Cardiac muscle cell (in vitro differentiated cells and primary cell): ENCODE results near the gene SLC39A11. TPM values are rescaled to one million over a fixed set of nuclear protein-coding genes. Genes with fewer than 3 reads are reported as not detected.
"Not testable (repeated sequence)": the region's sequence is repeated elsewhere in the genome, so short reads cannot be mapped to it uniquely, and the experiment has no call there.

Source experiments
- DNase-seq, 2 donors: peaks; one replicate each; pipeline versions ENCODE4 v3.0.0 to v3.0.0-alpha.2; 2010 to 2017; ENCODE audit warnings: low read depth in 1 of 2, low spot score in 1 of 2
- H3K27ac ChIP-seq: fragments of 200-600 bp; sonication (generic); 2 replicates; pipeline ENCODE4 v1.5.1; 2016
- H3K27me3 ChIP-seq: fragments of 200-600 bp; sonication (generic); 2 replicates; pipeline ENCODE4 v1.6.0; 2016; ENCODE audit warnings: control low read depth
- H3K36me3 ChIP-seq: fragments of 200-600 bp; sonication (generic); 2 replicates; pipeline ENCODE4 v1.5.1; 2016; ENCODE audit warnings: control low read depth
- H3K4me1 ChIP-seq: fragments of 200-600 bp; sonication (generic); 2 replicates; pipeline ENCODE4 v1.8.1; 2017; ENCODE audit warnings: low read depth, mild to moderate bottlenecking, mixed run types
- H3K4me3 ChIP-seq: fragments of 200-600 bp; sonication (generic); 2 replicates; pipeline ENCODE4 v1.5.1; 2016; ENCODE audit warnings: mild to moderate bottlenecking
- H3K9me3 ChIP-seq: fragments of 200-600 bp; sonication (generic); 2 replicates; pipeline ENCODE4 v1.5.1; 2017; ENCODE audit warnings: low read depth, mild to moderate bottlenecking, control low read depth
- polyA plus RNA-seq: library from polyadenylated mRNA; unstranded; fragments of >200 nt; fragmentation: Nextera tagmentation; extraction: Ambion mirVana; gene quantifications from 2 replicates; pipeline ENCODE4 v1.2.1, GENCODE V29; 2016
- total RNA-seq: library from RNA; depleted of rRNA; stranded (reverse); fragments of >200 nt; gene quantifications from 2 replicates; pipeline ENCODE4 v1.2.3, GENCODE V29; 2016
- TF ChIP-seq, protein P1 (sequence below): IDR thresholded peaks from 2 replicates; pipeline ENCODE4 v1.5.1; 2012; ENCODE audit warnings: low read depth, mild to moderate bottlenecking, low read length

Gene SLC39A11
- total and polyA plus RNA-seq, 2 experiments from 2014 or later = 5.9 to 11.7 TPM

DNA sequence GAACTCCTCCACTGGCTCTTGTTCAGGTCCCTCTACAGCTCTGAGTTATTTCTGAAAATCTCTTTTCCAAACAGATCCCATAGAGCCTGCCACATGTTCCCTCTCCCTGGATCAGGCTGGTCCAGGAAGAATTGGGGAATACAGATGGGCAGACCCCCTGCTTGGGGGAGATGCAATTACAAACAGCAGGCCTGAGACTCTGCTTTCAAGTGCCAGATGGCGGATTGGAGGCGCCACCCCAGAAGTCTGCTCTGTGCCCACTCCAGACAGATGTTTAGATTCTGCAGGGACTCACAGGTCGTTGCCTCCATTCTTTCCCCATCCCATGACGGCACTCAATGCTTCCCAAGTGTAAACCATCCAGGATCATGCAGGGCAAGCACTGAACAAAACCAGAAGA is 316.6 kb downstream of the SLC39A11 start:
- Histone ChIP-seq H3K27ac (no peak overlapping the region), H3K27me3 (no peaks in the 10 kb centered on the region), H3K36me3 (no peaks in the 10 kb centered on the region), H3K4me1 (no peaks in the 10 kb centered on the region), H3K4me3 (no peak overlapping the region), H3K9me3 (no peaks in the 10 kb centered on the region)
- TF ChIP-seq, protein P1, sequence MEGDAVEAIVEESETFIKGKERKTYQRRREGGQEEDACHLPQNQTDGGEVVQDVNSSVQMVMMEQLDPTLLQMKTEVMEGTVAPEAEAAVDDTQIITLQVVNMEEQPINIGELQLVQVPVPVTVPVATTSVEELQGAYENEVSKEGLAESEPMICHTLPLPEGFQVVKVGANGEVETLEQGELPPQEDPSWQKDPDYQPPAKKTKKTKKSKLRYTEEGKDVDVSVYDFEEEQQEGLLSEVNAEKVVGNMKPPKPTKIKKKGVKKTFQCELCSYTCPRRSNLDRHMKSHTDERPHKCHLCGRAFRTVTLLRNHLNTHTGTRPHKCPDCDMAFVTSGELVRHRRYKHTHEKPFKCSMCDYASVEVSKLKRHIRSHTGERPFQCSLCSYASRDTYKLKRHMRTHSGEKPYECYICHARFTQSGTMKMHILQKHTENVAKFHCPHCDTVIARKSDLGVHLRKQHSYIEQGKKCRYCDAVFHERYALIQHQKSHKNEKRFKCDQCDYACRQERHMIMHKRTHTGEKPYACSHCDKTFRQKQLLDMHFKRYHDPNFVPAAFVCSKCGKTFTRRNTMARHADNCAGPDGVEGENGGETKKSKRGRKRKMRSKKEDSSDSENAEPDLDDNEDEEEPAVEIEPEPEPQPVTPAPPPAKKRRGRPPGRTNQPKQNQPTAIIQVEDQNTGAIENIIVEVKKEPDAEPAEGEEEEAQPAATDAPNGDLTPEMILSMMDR = no peak
- DNase-seq = no peak

DNA sequence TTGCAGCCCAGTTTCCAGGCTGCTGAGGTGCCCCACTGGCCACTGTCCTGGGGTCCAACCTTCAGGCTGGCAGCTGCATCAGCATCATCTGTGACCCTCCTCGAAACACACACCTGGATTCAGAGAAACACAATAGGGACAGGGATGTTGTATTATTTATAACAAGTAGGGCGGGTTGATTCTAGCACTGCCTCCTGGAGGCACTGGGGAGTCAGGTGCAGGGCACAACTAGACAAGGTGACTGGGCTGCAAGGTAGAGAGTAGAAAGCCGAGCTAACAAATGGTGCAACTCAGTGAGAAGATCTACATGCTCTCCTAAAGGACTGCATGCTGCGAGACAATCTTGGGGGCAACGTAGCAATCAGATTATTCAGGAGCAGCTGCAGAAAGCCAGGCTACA is 317.3 kb downstream of the SLC39A11 start:
- Histone ChIP-seq H3K27ac (no peak overlapping the region), H3K4me1 (no peaks in the 10 kb centered on the region), H3K27me3 (no peaks in the 10 kb centered on the region), H3K36me3 (no peaks in the 10 kb centered on the region), H3K4me3 (no peak overlapping the region), H3K9me3 (no peaks in the 10 kb centered on the region)
- DNase-seq = no peak
- TF ChIP-seq, protein P1 = no peak

DNA sequence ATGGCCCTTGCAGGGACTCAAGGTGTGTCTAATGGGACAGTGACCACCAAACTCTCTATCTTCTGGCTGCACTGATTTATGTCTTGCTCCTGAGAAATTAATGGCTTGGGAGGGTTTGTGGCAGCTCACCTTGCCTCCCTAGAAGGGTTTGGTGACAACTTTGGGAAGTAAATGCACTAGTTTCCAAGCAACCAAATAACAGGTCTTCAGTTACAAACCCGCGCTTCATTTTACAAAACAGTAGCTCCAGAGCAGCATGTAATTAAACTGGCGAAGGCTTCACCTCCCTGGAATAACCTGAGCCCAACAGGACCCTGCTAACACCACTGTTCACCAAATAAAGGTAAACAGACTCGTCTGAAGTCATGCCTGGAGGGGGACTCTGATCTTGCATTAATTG is 318.3 kb downstream of the SLC39A11 start:
- Histone ChIP-seq H3K4me3 (no peak overlapping the region), H3K36me3 (no peaks in the 10 kb centered on the region), H3K27ac (no peak overlapping the region), H3K9me3 (no peaks in the 10 kb centered on the region), H3K4me1 (no peaks in the 10 kb centered on the region), H3K27me3 (no peaks in the 10 kb centered on the region)
- TF ChIP-seq, protein P1 = no peak
- DNase-seq = no peak

DNA sequence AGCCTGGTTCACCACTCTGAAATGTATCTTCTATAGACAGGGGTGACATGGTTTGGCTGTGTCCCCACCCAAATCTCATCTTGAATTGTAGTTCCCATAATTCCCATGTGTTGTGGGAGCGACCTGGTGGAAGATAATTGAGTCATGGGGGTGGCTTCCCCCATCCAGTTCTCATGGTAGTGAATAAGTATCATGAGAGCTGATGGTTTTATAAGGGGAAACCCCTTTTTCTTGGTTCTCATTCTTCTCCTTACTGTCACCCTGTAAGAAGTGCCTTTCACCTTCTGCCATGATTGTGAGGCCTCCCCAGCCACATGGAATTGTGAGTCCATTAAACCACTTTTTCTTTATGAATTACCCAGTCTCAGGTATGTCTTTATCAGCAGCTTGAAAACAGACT is 319.3 kb downstream of the SLC39A11 start:
- not testable (repeated sequence) for H3K36me3 ChIP-seq, DNase-seq

DNA sequence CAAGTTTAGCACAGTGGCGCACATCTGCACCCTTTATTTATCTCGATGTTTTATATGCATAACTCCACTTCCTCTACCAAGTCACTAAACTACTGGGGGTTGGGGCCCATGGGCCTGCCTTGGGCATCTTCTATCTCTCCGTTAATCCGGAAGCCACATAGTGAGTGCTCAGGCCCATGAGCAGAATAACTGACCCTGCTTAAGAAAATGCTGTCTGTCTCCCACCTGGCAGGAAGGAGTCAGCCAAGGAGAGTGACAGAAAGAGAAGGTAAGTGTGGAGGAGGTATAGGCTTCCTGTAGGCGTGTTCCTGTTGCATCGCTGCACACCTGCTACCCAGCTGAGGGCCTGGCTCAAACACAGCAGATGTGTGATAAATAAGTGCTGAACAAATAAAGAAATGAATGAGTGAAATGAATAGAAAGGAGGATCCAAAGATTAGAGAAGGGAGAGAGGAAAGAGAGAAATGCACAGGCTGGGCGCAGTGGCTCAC is 320.1 kb downstream of the SLC39A11 start:
- TF ChIP-seq, protein P1 = no peak
- no peak overlapping the region for H3K4me3 ChIP-seq
- no peak for DNase-seq
- no peaks in the 10 kb centered on the region for H3K9me3 ChIP-seq
- no peak overlapping the region for H3K27ac ChIP-seq
- no peaks in the 10 kb centered on the region for H3K4me1 ChIP-seq
- H3K36me3 ChIP-seq = no peaks in the 10 kb centered on the region
- no peaks in the 10 kb centered on the region for H3K27me3 ChIP-seq

More for the DNA sequence above, 319.3 kb downstream of the SLC39A11 start:
- not testable (repeated sequence) for H3K4me3 ChIP-seq, H3K27me3 ChIP-seq, H3K4me1 ChIP-seq, H3K27ac ChIP-seq, H3K9me3 ChIP-seq

DNA sequence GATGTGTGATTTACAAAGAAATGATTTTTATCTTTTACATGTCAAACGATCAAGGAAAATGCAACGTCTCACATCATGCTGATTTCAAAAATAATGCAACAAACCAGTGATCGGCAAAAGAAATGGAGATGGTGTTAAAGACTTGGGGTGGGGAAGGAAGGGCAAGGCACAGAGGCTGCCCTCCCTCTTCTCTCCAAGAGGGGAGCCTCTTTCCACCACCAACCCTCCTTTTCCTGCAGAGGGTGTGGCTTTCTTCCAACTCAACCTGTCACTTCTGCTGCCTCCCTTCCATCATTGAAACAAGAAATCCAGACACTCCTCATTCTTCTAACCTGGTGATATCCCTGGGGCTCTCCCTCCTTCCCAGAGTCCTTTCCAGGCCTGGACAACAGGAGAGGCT is 320.8 kb downstream of the SLC39A11 start:
- no peak overlapping the region for H3K27ac ChIP-seq
- H3K27me3 ChIP-seq = no peaks in the 10 kb centered on the region
- no peaks in the 10 kb centered on the region for H3K4me1 ChIP-seq
- H3K4me3 ChIP-seq = no peak overlapping the region
- H3K36me3 ChIP-seq = no peaks in the 10 kb centered on the region
- TF ChIP-seq, protein P1 = no peak
- H3K9me3 ChIP-seq = no peaks in the 10 kb centered on the region
- no peak for DNase-seq
